ENCODE results near the gene GYS2. TPM values are rescaled to one million over a fixed set of nuclear protein-coding genes. Genes with fewer than 3 reads are reported as not detected.

Gene GYS2
- under 1 TPM in 2 of 4 donors, not detected in 2; 0.22 to 0.39 TPM for total RNA-seq

GRCh38 chr12:21604245-21605101 lies at the start of gene GYS2:
TSS of gene GYS2 (minus strand) at chr12:21604847. CDS start at chr12:21604592, 255 bp downstream.
- Histone ChIP-seq H3K9me3 (no peaks in the 10 kb centered on the region), H3K4me1 (no peaks in the 10 kb centered on the region), H3K27me3 (no peaks in the 10 kb centered on the region), H3K27ac (no peak within 1 kb of the TSS), H3K36me3 (no peaks in the 10 kb centered on the region), H3K4me3 (no peak within 1 kb of the TSS)
- DNase-seq (ENCODE audit: low spot score in 2 of 2), result no peak
- TF ChIP-seq CTCF (IDR thresholded peaks at IDR 0.05) (no peak), POLR2A (IDR thresholded peaks at IDR 0.05) (no peak), EP300 (IDR thresholded peaks at IDR 0.05) (no peak)
- WGBS, 2 donors, result 48 to 53% methylated on average over 7 of the region's 7 CpGs

- H3K27ac ChIP-seq, result no peak overlapping the region
- H3K27me3 ChIP-seq, result no peaks in the 10 kb centered on the region
- no peak for DNase-seq (ENCODE audit: low spot score in 2 of 2)
- no peak overlapping the region for H3K4me3 ChIP-seq
- peaks cover 0 to 68% (median 0%) of the 10 kb centered on the region in 3 donors for H3K36me3 ChIP-seq
- TF ChIP-seq EP300 (IDR thresholded peaks at IDR 0.05) (no peak), CTCF (IDR thresholded peaks at IDR 0.05) (no peak), POLR2A (IDR thresholded peaks at IDR 0.05) (no peak)
- H3K4me1 ChIP-seq, result peaks cover 0 to 32% (median 16%) of the 10 kb centered on the region in 4 donors
- 90% methylated on average over 1 of the region's 1 CpG for WGBS, 2 donors
- no peaks in the 10 kb centered on the region for H3K9me3 ChIP-seq
These were observed 47.2 kb upstream of the GYS2 start for GRCh38 chr12:21651821-21652220.

- H3K4me1 ChIP-seq, result peaks cover 0 to 28% (median 13%) of the 10 kb centered on the region in 4 donors
- no peak overlapping the region for H3K4me3 ChIP-seq
- WGBS, 2 donors, result 86 to 100% methylated on average over 1 of the region's 1 CpG
- DNase-seq (ENCODE audit: low spot score in 2 of 2), result no peak
- H3K36me3 ChIP-seq, result peaks cover 0 to 77% (median 0%) of the 10 kb centered on the region in 3 donors
- TF ChIP-seq EP300 (IDR thresholded peaks at IDR 0.05), result no peak
- TF ChIP-seq POLR2A (IDR thresholded peaks at IDR 0.05), result no peak
- no peak for TF ChIP-seq CTCF (IDR thresholded peaks at IDR 0.05)
- H3K27me3 ChIP-seq, result no peaks in the 10 kb centered on the region
- H3K9me3 ChIP-seq, result no peaks in the 10 kb centered on the region
- no peak overlapping the region for H3K27ac ChIP-seq
These were observed 46.4 kb upstream of the GYS2 start for GRCh38 chr12:21650997-21651396.

- H3K4me1 ChIP-seq, result peaks cover 0 to 12% (median 5%) of the 10 kb centered on the region in 4 donors
- WGBS, 2 donors, result 53 to 58% methylated on average over 3 of the region's 3 CpGs
- DNase-seq (ENCODE audit: low spot score in 2 of 2), result no peak
- no peaks in the 10 kb centered on the region for H3K9me3 ChIP-seq
- H3K36me3 ChIP-seq, result peaks cover 0 to 91% (median 0%) of the 10 kb centered on the region in 3 donors
- TF ChIP-seq EP300 (IDR thresholded peaks at IDR 0.05), result no peak
- no peak for TF ChIP-seq CTCF (IDR thresholded peaks at IDR 0.05)
- TF ChIP-seq POLR2A (IDR thresholded peaks at IDR 0.05), result no peak
- H3K4me3 ChIP-seq, result no peak overlapping the region
- H3K27me3 ChIP-seq, result no peaks in the 10 kb centered on the region
- no peak overlapping the region for H3K27ac ChIP-seq
These were observed 44.4 kb upstream of the GYS2 start for GRCh38 chr12:21649034-21649433.

- no peaks in the 10 kb centered on the region for H3K27me3 ChIP-seq
- H3K4me3 ChIP-seq, result no peak overlapping the region
- no peaks in the 10 kb centered on the region for H3K9me3 ChIP-seq
- no peak overlapping the region for H3K27ac ChIP-seq
- TF ChIP-seq CTCF (IDR thresholded peaks at IDR 0.05), result no peak
- no peak for TF ChIP-seq POLR2A (IDR thresholded peaks at IDR 0.05)
- no peak for TF ChIP-seq EP300 (IDR thresholded peaks at IDR 0.05)
- H3K36me3 ChIP-seq, result peaks cover 0 to 92% (median 0%) of the 10 kb centered on the region in 3 donors
- no peak for DNase-seq (ENCODE audit: low spot score in 2 of 2)
- H3K4me1 ChIP-seq, result peaks cover 0 to 11% (median 5%) of the 10 kb centered on the region in 4 donors
- WGBS, 2 donors, result 95 to 96% methylated on average over 2 of the region's 2 CpGs
These were observed 43.7 kb upstream of the GYS2 start for GRCh38 chr12:21648378-21648777.

Data from tibial nerve (tissue), 4 donors.